Neural progenitor cell (in vitro differentiated cells): ENCODE measurements around the gene DDO. TPM values are rescaled to one million over a fixed set of nuclear protein-coding genes. Genes with fewer than 3 reads are reported as not detected.
"Not testable (repeated sequence)": the region's sequence is repeated elsewhere in the genome, so short reads cannot be mapped to it uniquely, and the experiment has no call there.

Source experiments
- DNase-seq: peaks from one replicate; pipeline ENCODE4 v3.0.0-alpha.2; 2016; ENCODE audit warnings: low spot score
- H2AFZ ChIP-seq: fragments of 200-600 bp; sonication (generic); replicated peaks from 2 replicates; pipeline ENCODE4 v1.6.1; 2016; ENCODE audit warnings: antibody characterized with exemption
- H3F3A ChIP-seq: fragments of 200-600 bp; sonication (generic); 2 replicates; pipeline ENCODE4 v1.6.1; 2016; ENCODE audit warnings: antibody characterized with exemption, low read depth
- H3K27ac ChIP-seq: fragments of 200-600 bp; sonication (generic); 2 replicates; pipeline ENCODE4 v1.5.1; 2016; ENCODE audit warnings: mild to moderate bottlenecking
- H3K27me3 ChIP-seq: fragments of 200-600 bp; sonication (generic); 2 replicates; pipeline ENCODE4 v1.6.1; 2016; ENCODE audit warnings: mild to moderate bottlenecking, moderate library complexity
- H3K36me3 ChIP-seq: fragments of 200-600 bp; sonication (generic); 2 replicates; pipeline ENCODE4 v1.5.1; 2016
- H3K4me1 ChIP-seq: fragments of 200-600 bp; sonication (generic); 2 replicates; pipeline ENCODE4 v1.6.1; 2016; ENCODE audit warnings: mixed run types
- H3K4me2 ChIP-seq: fragments of 200-600 bp; sonication (generic); 2 replicates; pipeline ENCODE4 v1.6.1; 2016
- H3K4me3 ChIP-seq: fragments of 200-600 bp; sonication (generic); 2 replicates; pipeline ENCODE4 v1.5.1; 2016
- H3K79me2 ChIP-seq: fragments of 200-600 bp; sonication (generic); 2 replicates; pipeline ENCODE4 v1.6.1; 2016; ENCODE audit warnings: low read depth
- H3K9ac ChIP-seq: fragments of 200-600 bp; sonication (generic); 2 replicates; pipeline ENCODE4 v1.6.1; 2016
- H3K9me3 ChIP-seq: fragments of 200-600 bp; sonication (generic); 2 replicates; pipeline ENCODE4 v1.5.1; 2016; ENCODE audit warnings: low read depth
- H4K20me1 ChIP-seq: fragments of 200-600 bp; sonication (generic); 2 replicates; pipeline ENCODE4 v1.6.1; 2016; ENCODE audit warnings: low read depth
- H3K27ac Mint-ChIP-seq: 3 replicates; pipeline ENCODE4 v1.8.0; 2021; ENCODE audit warnings: mixed read lengths
- H3K27me3 Mint-ChIP-seq: 2 replicates; pipeline ENCODE4 v1.8.0; 2022; ENCODE audit warnings: low read depth, mild to moderate bottlenecking, inconsistent platforms, moderate library complexity, mixed read lengths; ENCODE audit not compliant: insufficient read depth
- H3K36me3 Mint-ChIP-seq: 3 replicates; pipeline ENCODE4 v1.8.0; 2021; ENCODE audit warnings: mixed read lengths
- H3K4me1 Mint-ChIP-seq: 3 replicates; pipeline ENCODE4 v1.8.0; 2021; ENCODE audit warnings: mixed read lengths
- H3K4me3 Mint-ChIP-seq: 3 replicates; pipeline ENCODE4 v1.8.0; 2021; ENCODE audit warnings: mild to moderate bottlenecking, moderate library complexity, mixed read lengths
- H3K9me3 Mint-ChIP-seq: 3 replicates; pipeline ENCODE4 v1.8.0; 2020; ENCODE audit warnings: mixed read lengths
- CTCF ChIP-seq: fragments of 200-600 bp; sonication (generic); IDR thresholded peaks from 2 replicates; pipeline ENCODE4 v1.5.1; 2017; ENCODE audit warnings: antibody characterized with exemption, mild to moderate bottlenecking
- EZH2 ChIP-seq: fragments of 200-600 bp; sonication (generic); IDR thresholded peaks from 2 replicates; pipeline ENCODE4 v1.6.1; 2017; ENCODE audit warnings: antibody characterized with exemption, mild to moderate bottlenecking, moderate library complexity
- EZH2phosphoT487 ChIP-seq: fragments of 200-600 bp; sonication (generic); IDR thresholded peaks from 2 replicates; pipeline ENCODE4 v1.6.1; 2017; ENCODE audit warnings: antibody characterized with exemption
- total RNA-seq: library from RNA; depleted of rRNA; stranded (reverse); fragments of >200 nt; gene quantifications from 2 replicates; pipeline ENCODE4 v1.2.3, GENCODE V29; 2015; ENCODE audit warnings: low replicate concordance

DDO gene
- total RNA-seq, 1 donor from 2014 or later: not detected

GRCh38 chr6:110459137-110459536, 43.8 kb upstream of the DDO start:
- H3K9me3 ChIP-seq: peaks cover 13% of the 10 kb centered on the region
- H3K27ac ChIP-seq: no peak overlapping the region
- TF ChIP-seq EZH2phosphoT487 (no peak), EZH2 (no peak), CTCF (no peak)
- Mint-ChIP-seq H3K27ac (no peak overlapping the region), H3K4me1 (peaks cover 1% of the 10 kb centered on the region), H3K4me3 (no peak overlapping the region), H3K27me3 (peaks cover 6% of the 10 kb centered on the region), H3K36me3 (no peaks in the 10 kb centered on the region), H3K9me3 (peaks cover 24% of the 10 kb centered on the region)
- no peaks in the 10 kb centered on the region for H3K79me2 ChIP-seq
- H3K9ac ChIP-seq: no peak overlapping the region
- no peak overlapping the region for H3K4me3 ChIP-seq
- H4K20me1 ChIP-seq: no peaks in the 10 kb centered on the region
- H3K27me3 ChIP-seq: no peaks in the 10 kb centered on the region
- no peak for DNase-seq
- peaks cover 2% of the 10 kb centered on the region for H3F3A ChIP-seq
- H3K4me2 ChIP-seq: no peak overlapping the region
- H3K36me3 ChIP-seq: no peaks in the 10 kb centered on the region
- H2AFZ ChIP-seq: no peak overlapping the region
- peaks cover 1% of the 10 kb centered on the region for H3K4me1 ChIP-seq

- DNase-seq: no peak
- TF ChIP-seq EZH2: no peak
- no peak for TF ChIP-seq EZH2phosphoT487
- TF ChIP-seq CTCF: no peak
- Mint-ChIP-seq H3K27me3 (peaks cover 6% of the 10 kb centered on the region), H3K27ac (no peak overlapping the region), H3K4me3 (no peak overlapping the region), H3K4me1 (peaks cover 8% of the 10 kb centered on the region), H3K36me3 (no peaks in the 10 kb centered on the region), H3K9me3 (peaks cover 18% of the 10 kb centered on the region)
- no peaks in the 10 kb centered on the region for H3K27me3 ChIP-seq
- H3K79me2 ChIP-seq: no peaks in the 10 kb centered on the region
- peaks cover 8% of the 10 kb centered on the region for H3F3A ChIP-seq
- peaks cover 13% of the 10 kb centered on the region for H3K9me3 ChIP-seq
- H3K9ac ChIP-seq: no peak overlapping the region
- H2AFZ ChIP-seq: no peak overlapping the region
- no peak overlapping the region for H3K4me2 ChIP-seq
- peaks cover 8% of the 10 kb centered on the region for H3K4me1 ChIP-seq
- no peaks in the 10 kb centered on the region for H3K36me3 ChIP-seq
- H4K20me1 ChIP-seq: no peaks in the 10 kb centered on the region
- no peak overlapping the region for H3K4me3 ChIP-seq
- H3K27ac ChIP-seq: no peak overlapping the region
These were observed 43.1 kb upstream of the DDO start for GRCh38 chr6:110458476-110458875.

- TF ChIP-seq CTCF: peak; percentile 35
- not testable (repeated sequence) for H3K4me1 Mint-ChIP-seq, H3K36me3 ChIP-seq, H4K20me1 ChIP-seq, H3K4me3 ChIP-seq, H3K4me3 Mint-ChIP-seq, H3K9ac ChIP-seq, H3K27me3 Mint-ChIP-seq, H3K27ac Mint-ChIP-seq, H3K9me3 ChIP-seq, H3K79me2 ChIP-seq, H3K27ac ChIP-seq, H2AFZ ChIP-seq, H3K27me3 ChIP-seq, H3K4me2 ChIP-seq, H3K36me3 Mint-ChIP-seq
- H3F3A ChIP-seq: peaks cover 11% of the 10 kb centered on the region
- H3K4me1 ChIP-seq: peaks cover 16% of the 10 kb centered on the region
- peaks cover 12% of the 10 kb centered on the region for H3K9me3 Mint-ChIP-seq
- peak; percentile 14 for DNase-seq
These were observed 42.3 kb upstream of the DDO start for GRCh38 chr6:110457567-110458175.
